GM18870 (cell line): ENCODE measurements around the gene TCAF1.
A peak's percentile ranks its signal among the peaks of the same experiment; 100 is the strongest.
"Not testable (repeated sequence)": the region's sequence is repeated elsewhere in the genome, so short reads cannot be mapped to it uniquely, and the experiment has no call there.

ENCODE experiments used
- ATAC-seq: cut with Tn5 transposase; IDR thresholded peaks from one replicate; pipeline ENCODE4 v1.9.1; 2021; ENCODE audit warnings: moderate library complexity; ENCODE audit not compliant: unreplicated experiment

The TCAF1 gene

GRCh38 chr7:143902332-143902899 lies 440 bp upstream of the TCAF1 start:
- ATAC-seq: no peak

DNA sequence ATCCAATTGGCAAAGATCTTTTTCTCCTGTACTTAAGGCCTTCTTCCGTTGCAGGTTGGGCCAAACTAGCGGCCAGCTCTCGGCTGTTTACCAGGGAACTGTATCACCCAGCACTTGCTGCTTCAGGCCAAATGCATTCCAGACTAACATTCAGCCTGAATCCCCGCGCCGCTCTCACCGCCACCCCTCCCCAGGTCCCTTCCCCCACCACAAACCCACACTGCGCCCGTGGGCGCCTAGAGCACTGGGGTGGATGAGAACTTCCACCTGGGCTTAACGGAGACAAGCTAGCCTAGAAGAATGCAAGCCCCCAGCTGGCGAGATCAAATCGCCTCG lies 676 bp downstream of the TCAF1 start:
- no peak for ATAC-seq

GRCh38 chr7:143900230-143900766 lies 1.7 kb downstream of the TCAF1 start:
- ATAC-seq: no peak

GRCh38 chr7:143898810-143899209 lies 3.2 kb downstream of the TCAF1 start:
- ATAC-seq: no peak

- no peak for ATAC-seq
These were observed 5.3 kb downstream of the TCAF1 start for GRCh38 chr7:143896667-143897066.

- peak; percentile 99 for ATAC-seq
These were observed 9.3 kb downstream of the TCAF1 start for GRCh38 chr7:143892527-143893300.

DNA sequence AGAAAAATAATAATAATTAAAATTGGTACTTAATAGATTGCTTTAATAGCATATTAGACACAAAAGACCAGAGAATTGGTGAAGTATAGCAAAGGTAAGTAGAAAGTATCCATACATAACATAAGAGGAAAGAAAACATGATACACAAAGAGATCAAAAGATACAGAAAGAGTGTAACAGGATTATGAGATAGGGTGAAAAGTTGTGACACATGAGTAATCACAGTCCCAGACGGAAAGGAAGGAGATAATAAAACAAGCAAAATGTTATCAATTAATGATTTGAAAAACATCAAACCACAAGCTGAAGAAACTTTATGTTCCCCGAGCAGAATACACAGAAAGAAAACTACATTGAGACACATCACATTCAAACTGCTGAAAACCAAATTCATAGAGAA lies 10.5 kb downstream of the TCAF1 start:
- no peak for ATAC-seq

DNA sequence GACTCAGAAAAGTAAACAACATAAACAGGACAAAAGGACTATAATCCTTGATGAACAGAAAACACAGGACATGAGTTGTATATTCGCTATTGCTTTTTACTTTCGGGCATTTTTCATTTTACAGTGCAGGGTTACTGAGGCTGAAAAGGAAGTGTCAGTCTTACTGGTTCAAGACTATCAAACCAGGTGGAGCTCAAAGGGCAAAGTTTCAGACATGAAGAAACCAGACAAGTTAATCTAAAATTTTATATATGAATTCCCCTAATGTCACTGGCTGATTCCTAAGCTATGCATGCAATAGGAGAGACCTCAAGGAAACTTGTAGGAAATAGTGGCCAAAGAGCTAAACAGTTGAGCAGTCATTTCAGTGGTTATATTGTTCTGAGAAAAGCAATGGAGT lies 11.4 kb downstream of the TCAF1 start:
- no peak for ATAC-seq

GRCh38 chr7:143889068-143889467 lies 12.9 kb downstream of the TCAF1 start:
- no peak for ATAC-seq

GRCh38 chr7:143886826-143887477 lies 15.0 kb downstream of the TCAF1 start:
- ATAC-seq: no peak

DNA sequence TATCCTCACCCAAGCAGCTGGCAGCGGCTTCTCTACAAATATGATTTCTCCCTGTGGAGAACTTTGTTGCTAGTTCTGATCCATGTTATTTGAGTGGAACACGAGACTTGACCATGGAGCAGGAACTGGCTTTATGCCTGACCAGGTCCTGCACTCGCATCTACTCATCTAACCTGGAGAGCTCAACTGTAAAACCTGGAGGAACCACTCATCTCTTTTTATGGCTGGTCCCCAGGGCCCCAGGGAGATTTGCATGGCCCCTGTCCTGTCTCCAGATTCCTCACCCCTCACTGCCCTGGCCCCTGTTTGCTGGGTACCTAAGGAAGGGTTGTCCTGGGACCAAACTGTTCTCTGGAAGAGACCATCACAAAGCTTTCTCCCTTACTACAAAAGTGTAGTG lies 16.0 kb downstream of the TCAF1 start:
- peak; percentile 31 for ATAC-seq

GRCh38 chr7:143884969-143885559 lies 16.9 kb downstream of the TCAF1 start:
- peak; percentile 57 for ATAC-seq

- no peak for ATAC-seq
These were observed 17.6 kb downstream of the TCAF1 start for GRCh38 chr7:143884241-143884968.

DNA sequence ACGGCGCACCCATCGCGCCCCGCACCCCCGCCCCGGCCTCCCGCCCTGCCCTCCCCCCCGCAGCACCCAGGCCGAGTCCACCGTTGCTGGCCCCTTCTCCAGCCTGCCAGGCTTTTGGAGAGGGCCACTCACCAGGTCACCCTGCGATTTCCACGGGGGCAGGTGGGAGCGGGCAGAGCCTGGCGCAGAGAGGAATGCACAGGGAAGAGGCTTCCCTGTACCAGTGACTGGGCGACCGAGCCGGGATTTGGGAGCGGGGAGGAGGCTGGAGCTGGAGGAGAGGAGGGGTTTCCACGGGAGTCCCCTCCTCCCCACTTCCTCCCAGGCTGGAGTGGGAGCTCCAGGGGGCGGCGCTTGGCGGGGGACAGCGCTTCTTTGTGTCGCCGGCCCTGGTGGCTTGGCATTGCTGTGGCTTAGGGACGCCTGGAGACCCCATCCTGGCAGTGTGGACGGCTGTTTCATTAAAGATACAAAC lies 19.3 kb downstream of the TCAF1 start:
- no peak for ATAC-seq

GRCh38 chr7:143882020-143882603 lies 19.9 kb downstream of the TCAF1 start:
- ATAC-seq: no peak

DNA sequence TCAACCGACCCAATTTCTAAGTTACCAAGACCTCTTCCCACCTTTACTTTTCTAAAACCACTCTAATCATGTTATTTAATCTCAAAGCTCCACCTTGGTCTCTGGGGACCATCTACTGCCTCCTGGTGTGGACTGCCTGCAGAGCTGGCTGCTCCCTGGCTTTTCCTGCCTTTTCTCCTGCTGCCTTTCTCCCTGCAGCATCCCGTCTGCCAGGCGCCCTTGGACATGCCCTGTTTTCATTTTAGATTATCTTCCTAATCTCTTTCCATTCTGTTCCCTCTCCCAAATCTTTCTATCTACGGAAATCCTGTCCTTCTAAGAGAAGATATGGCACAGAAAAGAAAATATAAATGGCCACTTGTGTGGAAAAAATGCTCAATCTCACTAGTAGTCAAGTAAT lies 23.1 kb downstream of the TCAF1 start:
- ATAC-seq: no peak

GRCh38 chr7:143877098-143877497 lies 24.9 kb downstream of the TCAF1 start:
- ATAC-seq: no peak

DNA sequence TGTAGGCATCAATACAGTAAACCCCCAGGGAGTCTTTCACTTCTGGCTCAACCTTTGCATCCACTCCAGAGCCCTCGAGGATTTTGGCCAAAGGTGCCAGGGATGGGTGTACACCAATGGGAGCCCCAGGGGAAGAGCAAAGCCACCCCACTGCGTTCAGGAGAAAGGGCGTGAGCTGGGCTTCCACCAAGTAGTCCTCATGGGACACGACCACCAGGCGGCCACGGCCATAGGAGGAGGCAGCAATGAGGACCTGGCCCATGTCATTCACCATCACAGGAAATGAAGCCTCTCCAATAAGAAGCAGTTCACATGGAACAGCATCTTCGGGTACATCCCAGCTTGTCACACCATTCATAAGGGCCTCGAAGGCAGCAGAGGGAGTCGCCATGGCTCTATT lies 25.8 kb downstream of the TCAF1 start:
- no peak for ATAC-seq

DNA sequence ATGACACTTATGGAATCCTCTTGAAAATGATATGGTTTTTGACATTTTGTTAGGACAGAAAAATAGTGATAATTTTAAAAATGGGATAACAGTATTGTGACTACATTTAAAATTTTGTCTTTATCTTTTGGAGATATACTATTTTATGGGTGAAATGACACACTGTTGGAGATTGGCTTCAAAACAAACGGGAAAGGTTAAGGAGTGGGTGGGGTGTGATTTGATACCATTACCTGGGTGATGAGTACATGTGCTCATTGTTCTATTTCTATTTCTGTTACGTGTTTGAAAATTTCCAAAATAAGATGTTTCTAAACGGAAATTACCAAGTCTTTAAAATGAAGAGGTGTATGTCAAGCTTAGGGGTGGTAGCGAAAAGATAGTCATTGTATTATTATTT lies 28.7 kb downstream of the TCAF1 start:
- ATAC-seq: not testable (repeated sequence)

GRCh38 chr7:143871534-143871933 lies 30.4 kb downstream of the TCAF1 start:
- not testable (repeated sequence) for ATAC-seq
